Measurements from ENCODE around the gene CNTRL.

DNA sequence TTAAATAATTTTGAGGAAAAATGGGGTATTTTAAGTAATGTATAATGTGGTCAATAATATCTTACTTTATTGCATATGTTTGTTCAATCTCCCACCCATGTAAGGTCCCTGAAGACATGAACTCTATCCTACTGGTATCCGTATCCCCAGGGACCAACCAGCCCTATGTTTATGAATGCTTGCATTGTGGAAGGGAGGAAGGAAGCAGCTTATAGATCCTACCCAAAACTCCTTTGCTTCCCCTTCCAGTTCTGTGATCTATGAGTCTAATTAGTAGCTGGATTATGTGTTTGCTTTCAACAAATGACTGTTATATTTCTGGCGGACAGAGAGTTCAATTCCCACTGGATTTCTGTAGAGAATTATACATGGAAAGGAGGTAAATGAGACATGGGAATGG is 45.6 kb downstream of the CNTRL start:
- TF ChIP-seq EGR1 (IDR thresholded peaks at IDR 0.05) (no peak), EP300 (IDR thresholded peaks at IDR 0.05; ENCODE audit: borderline replicate concordance) (no peak), RAD21 (IDR thresholded peaks at IDR 0.05; ENCODE audit: low read depth) (no peak)
- TF ChIP-seq, protein P1, sequence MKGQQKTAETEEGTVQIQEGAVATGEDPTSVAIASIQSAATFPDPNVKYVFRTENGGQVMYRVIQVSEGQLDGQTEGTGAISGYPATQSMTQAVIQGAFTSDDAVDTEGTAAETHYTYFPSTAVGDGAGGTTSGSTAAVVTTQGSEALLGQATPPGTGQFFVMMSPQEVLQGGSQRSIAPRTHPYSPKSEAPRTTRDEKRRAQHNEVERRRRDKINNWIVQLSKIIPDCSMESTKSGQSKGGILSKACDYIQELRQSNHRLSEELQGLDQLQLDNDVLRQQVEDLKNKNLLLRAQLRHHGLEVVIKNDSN (IDR thresholded peaks at IDR 0.05) = no peak

Data from Ishikawa (cell line).